Vagina (tissue), 2 donors: ENCODE results near the gene C14orf119.

Source experiments
- CTCF ChIP-seq, 3 experiments: fragments of 450-650 bp in 2 of 3; fragments of 200-600 bp in 1 of 3; sonication (generic) in 1 of 3; IDR thresholded peaks; one replicate each; pipeline ENCODE4 v1.5.1; 2017 to 2019; ENCODE audit warnings: antibody characterized with exemption in 3 of 3, mild to moderate bottlenecking in 2 of 3, moderate library complexity in 2 of 3
- POLR2A ChIP-seq, 2 donors: fragments of 450-650 bp; IDR thresholded peaks; one replicate each; pipeline ENCODE4 v1.6.1; 2017; ENCODE audit warnings: antibody characterized with exemption in 2 of 2, mild to moderate bottlenecking in 2 of 2, moderate library complexity in 2 of 2
- POLR2AphosphoS5 ChIP-seq, 2 donors: sonication (generic); formaldehyde crosslinking; IDR thresholded peaks; one replicate each; pipeline ENCODE4 v1.9.0; 2017; ENCODE audit warnings: antibody characterized with exemption in 2 of 2, mild to moderate bottlenecking in 2 of 2, low read depth in 1 of 2; ENCODE audit not compliant: insufficient read depth in 1 of 2

GRCh38 chr14:23125011-23125410 lies 29.7 kb downstream of the C14orf119 start:
- TF ChIP-seq CTCF (IDR thresholded peaks at IDR 0.05) (no peak), POLR2A (IDR thresholded peaks at IDR 0.05) (no peak), POLR2AphosphoS5 (IDR thresholded peaks at IDR 0.05; ENCODE audit: insufficient read depth in 1 of 2, low read depth in 1 of 2) (no peak)
